Effector memory CD4-positive, alpha-beta T cell (primary cell): ENCODE results near the gene HDGFL2.

Source experiments
- DNase-seq, 3 donors: peaks; one replicate each; pipeline ENCODE4 v3.0.0-alpha.2; 2020
- H3K27ac ChIP-seq: 2 replicates; pipeline ENCODE4 v1.7.0; 2013; ENCODE audit warnings: mild to moderate bottlenecking, low read length, moderate library complexity; ENCODE audit not compliant: insufficient read depth, poor library complexity, severe bottlenecking
- H3K27me3 ChIP-seq: replicated peaks from 2 replicates; pipeline ENCODE4 v1.7.0; 2013; ENCODE audit warnings: mild to moderate bottlenecking, low read length; ENCODE audit not compliant: insufficient read depth, control insufficient read depth, poor library complexity, severe bottlenecking
- H3K36me3 ChIP-seq: 2 replicates; pipeline ENCODE4 v1.7.0; 2013; ENCODE audit warnings: mild to moderate bottlenecking, low read length, moderate library complexity; ENCODE audit not compliant: control insufficient read depth, insufficient read depth
- H3K4me1 ChIP-seq: 2 replicates; pipeline ENCODE4 v1.7.0; 2013; ENCODE audit warnings: low read length, mild to moderate bottlenecking; ENCODE audit not compliant: control insufficient read depth, insufficient read depth, poor library complexity, severe bottlenecking
- H3K4me3 ChIP-seq: 2 replicates; pipeline ENCODE4 v1.7.0; 2013; ENCODE audit warnings: low read length, low read depth, mild to moderate bottlenecking; ENCODE audit not compliant: insufficient read depth, poor library complexity, severe bottlenecking
- H3K9me3 ChIP-seq: 2 replicates; pipeline ENCODE4 v1.7.0; 2013; ENCODE audit warnings: mild to moderate bottlenecking, low read length, moderate library complexity; ENCODE audit not compliant: control insufficient read depth

The HDGFL2 gene

GRCh38 chr19:4453232-4454179 lies 18.6 kb upstream of the HDGFL2 start:
- H3K4me1 ChIP-seq: peaks cover 16% of the 10 kb centered on the region
- H3K27ac ChIP-seq: no peak overlapping the region
- no peak overlapping the region for H3K4me3 ChIP-seq
- DNase-seq: no peak
- no peaks in the 10 kb centered on the region for H3K9me3 ChIP-seq
- peaks cover 55% of the 10 kb centered on the region for H3K36me3 ChIP-seq
- no peaks in the 10 kb centered on the region for H3K27me3 ChIP-seq

GRCh38 chr19:4454747-4455718 lies 17.1 kb upstream of the HDGFL2 start:
- peak overlapping the region; percentile 25 for H3K27ac ChIP-seq
- no peaks in the 10 kb centered on the region for H3K27me3 ChIP-seq
- H3K4me3 ChIP-seq: no peak overlapping the region
- H3K4me1 ChIP-seq: peaks cover 16% of the 10 kb centered on the region
- DNase-seq: no peak
- peaks cover 40% of the 10 kb centered on the region for H3K36me3 ChIP-seq
- H3K9me3 ChIP-seq: no peaks in the 10 kb centered on the region

GRCh38 chr19:4455719-4456475 lies 16.2 kb upstream of the HDGFL2 start:
- Histone ChIP-seq H3K4me1 (peaks cover 16% of the 10 kb centered on the region), H3K9me3 (no peaks in the 10 kb centered on the region), H3K36me3 (peaks cover 34% of the 10 kb centered on the region), H3K27me3 (no peaks in the 10 kb centered on the region), H3K27ac (peak overlapping the region; percentile 74), H3K4me3 (peak overlapping the region; percentile 51)
- no peak for DNase-seq

GRCh38 chr19:4456476-4456842 lies 15.6 kb upstream of the HDGFL2 start:
- peak overlapping the region; percentile 74 for H3K27ac ChIP-seq
- H3K4me1 ChIP-seq: peaks cover 16% of the 10 kb centered on the region
- no peaks in the 10 kb centered on the region for H3K27me3 ChIP-seq
- peak overlapping the region; percentile 51 for H3K4me3 ChIP-seq
- no peak for DNase-seq
- H3K36me3 ChIP-seq: peaks cover 29% of the 10 kb centered on the region
- no peaks in the 10 kb centered on the region for H3K9me3 ChIP-seq

GRCh38 chr19:4456843-4457653 lies 15.0 kb upstream of the HDGFL2 start:
- Histone ChIP-seq H3K9me3 (no peaks in the 10 kb centered on the region), H3K4me3 (peak overlapping the region; percentile 60), H3K27ac (peak overlapping the region; percentile 74), H3K36me3 (peaks cover 23% of the 10 kb centered on the region), H3K4me1 (peaks cover 16% of the 10 kb centered on the region), H3K27me3 (no peaks in the 10 kb centered on the region)
- peak in 2 of 3 donors; percentile 22 to 41 for DNase-seq

- DNase-seq: peak; percentile 96 to 98 (median 98)
- peak within 1 kb of the TSS; percentile 74 for H3K27ac ChIP-seq
- H3K36me3 ChIP-seq: peaks cover 15% of the 10 kb centered on the region
- H3K4me1 ChIP-seq: peaks cover 16% of the 10 kb centered on the region
- H3K27me3 ChIP-seq: no peaks in the 10 kb centered on the region
- peak within 1 kb of the TSS; percentile 60 for H3K4me3 ChIP-seq
- H3K9me3 ChIP-seq: no peaks in the 10 kb centered on the region
Observed at GRCh38 chr19:4457654-4458395, 14.3 kb upstream of the HDGFL2 start, which contains the start of gene UBXN6. TSS of gene UBXN6 (minus strand) at chr19:4457794. CDS start at chr19:4457697, 97 bp downstream.

- no peaks in the 10 kb centered on the region for H3K9me3 ChIP-seq
- H3K4me1 ChIP-seq: no peaks in the 10 kb centered on the region
- no peak overlapping the region for H3K27ac ChIP-seq
- no peak for DNase-seq
- H3K36me3 ChIP-seq: no peaks in the 10 kb centered on the region
- H3K4me3 ChIP-seq: no peak overlapping the region
- no peaks in the 10 kb centered on the region for H3K27me3 ChIP-seq
Observed at GRCh38 chr19:4464815-4465581, 7.1 kb upstream of the HDGFL2 start.

- Histone ChIP-seq H3K27ac (no peak overlapping the region), H3K4me3 (no peak overlapping the region), H3K27me3 (no peaks in the 10 kb centered on the region), H3K4me1 (peaks cover 8% of the 10 kb centered on the region), H3K36me3 (no peaks in the 10 kb centered on the region), H3K9me3 (no peaks in the 10 kb centered on the region)
- no peak for DNase-seq
Observed at GRCh38 chr19:4467835-4468234, 4.3 kb upstream of the HDGFL2 start.
